Endothelial cell of hepatic sinusoid (primary cell): ENCODE results near the gene LIMA1.

Experiments
- in situ Hi-C: cut with HindIII; loops from 2 replicates; pipeline ENCODE4 v1.10.0; 2017; ENCODE audit warnings: low sequenced_read_pairs

The LIMA1 gene

GRCh38 chr12:50192236-50192635, 91.1 kb downstream of the LIMA1 start:
- in situ Hi-C loops, result no loop called here

- in situ Hi-C loops, result no loop called here
Observed at GRCh38 chr12:50190859-50191258, 92.5 kb downstream of the LIMA1 start.

GRCh38 chr12:50188875-50189575, 94.3 kb downstream of the LIMA1 start:
- in situ Hi-C loops, result no loop called here

DNA sequence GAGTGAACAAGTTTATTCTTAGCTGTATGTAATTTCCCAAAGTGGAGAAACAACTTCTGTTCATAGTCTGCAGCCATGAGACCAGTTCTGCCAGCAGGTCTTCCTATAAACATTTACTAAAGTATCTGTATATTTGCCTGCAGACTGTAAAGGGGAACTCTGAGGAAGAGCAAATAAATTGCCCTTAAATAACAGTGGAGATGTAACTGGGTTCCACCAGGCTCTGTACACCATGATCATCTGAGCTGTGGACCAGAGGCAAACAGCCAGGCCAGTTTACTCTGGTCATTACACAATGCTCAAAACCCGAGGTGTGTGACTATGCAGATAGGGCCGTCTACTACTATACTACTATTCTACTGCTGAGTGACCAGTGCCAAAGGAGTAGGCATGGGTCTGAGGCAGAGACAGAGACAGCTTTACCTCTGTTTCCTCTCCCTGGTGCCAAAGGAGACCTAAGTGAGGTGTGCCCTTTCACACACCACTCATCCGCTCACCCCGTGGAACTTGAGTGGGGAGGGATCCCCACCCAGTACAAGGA, 95.0 kb downstream of the LIMA1 start:
- in situ Hi-C loops, result no loop called here

DNA sequence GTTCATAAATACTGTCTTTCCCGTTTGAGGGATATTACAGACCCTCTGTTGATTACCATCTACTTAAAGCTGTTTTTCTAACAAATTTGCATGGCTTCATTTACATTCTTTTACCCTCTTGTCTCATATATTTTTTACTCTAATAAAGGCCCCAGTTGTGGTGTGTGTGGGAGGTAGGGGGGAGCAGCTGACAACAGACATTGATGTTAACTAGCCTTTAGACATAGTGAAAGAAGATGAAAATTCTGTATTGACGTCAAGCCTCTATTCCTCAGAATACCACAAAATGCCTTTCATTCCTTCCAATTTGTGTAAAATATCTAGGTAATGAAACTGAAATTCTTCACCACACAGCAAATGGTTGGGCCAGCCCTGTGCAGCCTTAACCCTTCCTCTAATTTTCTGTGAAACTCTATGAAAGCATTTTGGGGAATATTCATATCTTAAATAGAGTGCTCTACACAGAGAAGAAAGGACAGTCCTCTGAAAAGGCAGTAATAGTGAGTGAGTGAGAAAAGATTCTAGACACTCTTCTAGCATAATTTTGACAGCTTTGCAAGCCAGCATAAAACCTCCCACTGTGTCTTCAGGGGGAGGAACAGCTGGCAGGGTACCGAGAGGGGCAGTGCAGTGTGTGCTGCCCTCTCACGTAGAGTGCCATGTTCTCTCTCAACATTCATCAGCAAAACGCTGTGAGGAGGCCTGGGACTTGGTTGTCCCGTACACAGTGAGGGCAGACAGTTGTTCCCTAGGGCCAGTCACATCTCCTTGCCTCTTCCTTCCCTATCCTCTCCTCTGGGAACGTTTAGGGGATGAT, 96.0 kb downstream of the LIMA1 start:
- in situ Hi-C loops, result no loop called here

DNA sequence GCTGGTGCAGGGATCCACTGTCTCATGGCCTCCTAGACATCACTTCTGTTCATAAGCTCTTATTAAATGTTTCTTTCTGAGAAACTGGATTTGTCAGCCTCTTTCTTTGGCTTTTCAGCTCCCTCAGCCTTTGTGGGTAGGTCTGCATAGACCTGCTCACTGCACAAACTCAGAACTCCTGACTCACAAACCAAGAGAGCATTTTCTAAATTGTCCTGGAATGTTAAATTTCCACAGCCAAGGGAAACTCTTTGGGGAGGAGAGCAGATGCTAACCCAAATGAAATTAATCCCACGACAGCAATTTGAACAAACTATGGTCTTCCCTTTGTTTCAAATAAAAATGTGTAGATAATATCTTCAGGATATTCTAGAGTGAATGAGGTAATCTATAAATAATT, 96.6 kb downstream of the LIMA1 start:
- in situ Hi-C loops, result no loop called here

GRCh38 chr12:50185970-50186663, 97.2 kb downstream of the LIMA1 start:
- in situ Hi-C loops, result no loop called here

- in situ Hi-C loops, result no loop called here
Observed at GRCh38 chr12:50185301-50185895, 97.9 kb downstream of the LIMA1 start.

DNA sequence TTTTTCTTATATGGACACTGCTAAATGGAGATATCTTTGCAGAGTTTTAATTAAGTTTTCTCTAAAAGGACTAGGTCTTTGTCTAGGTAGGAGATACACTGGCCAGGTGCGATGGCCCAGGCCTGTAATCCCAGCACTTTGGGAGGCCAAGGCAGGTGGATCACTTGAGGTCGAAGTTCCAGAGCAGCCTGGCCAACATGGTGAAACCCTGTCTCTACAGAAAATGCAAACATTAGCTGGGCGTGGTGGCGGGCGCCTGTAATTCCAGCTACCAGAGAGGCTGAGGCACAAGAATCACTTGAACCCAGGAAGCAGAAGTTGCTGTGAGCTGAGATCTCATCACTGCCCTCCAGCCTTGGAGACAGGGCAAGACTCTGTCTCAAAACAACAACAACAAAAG, 99.1 kb downstream of the LIMA1 start:
- in situ Hi-C loops, result no loop called here

GRCh38 chr12:50182461-50182860, 100.9 kb downstream of the LIMA1 start:
- in situ Hi-C loops, result no loop called here

DNA sequence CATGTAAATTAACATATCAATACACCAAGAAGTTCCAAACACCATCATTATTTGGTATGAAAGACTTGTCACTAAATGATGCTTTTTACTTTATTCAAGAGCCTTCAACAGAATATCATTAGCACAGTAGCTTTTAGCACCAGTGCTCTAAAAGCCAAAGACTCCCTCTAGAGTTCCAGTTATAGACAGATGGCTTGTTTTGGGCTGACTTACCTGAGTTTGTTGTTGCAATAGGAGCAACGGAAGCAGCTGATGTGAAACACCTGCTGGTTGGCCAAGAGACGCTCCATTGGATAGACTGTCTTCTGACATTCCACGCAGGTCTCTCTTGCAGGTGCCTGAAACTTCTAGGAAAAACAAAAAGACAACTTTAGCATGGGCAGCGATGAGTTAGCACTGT, 101.6 kb downstream of the LIMA1 start:
- in situ Hi-C loops, result no loop called here

DNA sequence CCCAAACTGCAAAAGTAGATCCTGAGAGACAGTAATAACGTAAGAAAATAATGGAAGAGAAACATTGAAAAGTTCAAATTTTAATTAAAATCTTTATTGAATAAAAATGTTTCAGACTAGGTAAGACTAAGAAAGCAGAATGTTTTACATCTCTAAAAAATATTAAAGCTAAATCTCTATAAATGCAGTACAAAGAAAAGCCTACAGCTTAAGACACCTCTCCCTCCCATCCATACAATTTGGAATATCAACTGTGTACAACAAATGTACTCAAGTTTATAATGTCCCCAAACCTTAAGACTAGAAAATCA, 107.6 kb downstream of the LIMA1 start:
- in situ Hi-C loops, result loop anchor here (5.0 kb wide), 1 partner anchor 88 kb away; the partner anchor contains the start of gene SMARCD1

GRCh38 chr12:50174971-50175715, 108.2 kb downstream of the LIMA1 start:
- in situ Hi-C loops, result loop anchor here (5.0 kb wide), 1 partner anchor 88 kb away; the partner anchor contains the start of gene SMARCD1

DNA sequence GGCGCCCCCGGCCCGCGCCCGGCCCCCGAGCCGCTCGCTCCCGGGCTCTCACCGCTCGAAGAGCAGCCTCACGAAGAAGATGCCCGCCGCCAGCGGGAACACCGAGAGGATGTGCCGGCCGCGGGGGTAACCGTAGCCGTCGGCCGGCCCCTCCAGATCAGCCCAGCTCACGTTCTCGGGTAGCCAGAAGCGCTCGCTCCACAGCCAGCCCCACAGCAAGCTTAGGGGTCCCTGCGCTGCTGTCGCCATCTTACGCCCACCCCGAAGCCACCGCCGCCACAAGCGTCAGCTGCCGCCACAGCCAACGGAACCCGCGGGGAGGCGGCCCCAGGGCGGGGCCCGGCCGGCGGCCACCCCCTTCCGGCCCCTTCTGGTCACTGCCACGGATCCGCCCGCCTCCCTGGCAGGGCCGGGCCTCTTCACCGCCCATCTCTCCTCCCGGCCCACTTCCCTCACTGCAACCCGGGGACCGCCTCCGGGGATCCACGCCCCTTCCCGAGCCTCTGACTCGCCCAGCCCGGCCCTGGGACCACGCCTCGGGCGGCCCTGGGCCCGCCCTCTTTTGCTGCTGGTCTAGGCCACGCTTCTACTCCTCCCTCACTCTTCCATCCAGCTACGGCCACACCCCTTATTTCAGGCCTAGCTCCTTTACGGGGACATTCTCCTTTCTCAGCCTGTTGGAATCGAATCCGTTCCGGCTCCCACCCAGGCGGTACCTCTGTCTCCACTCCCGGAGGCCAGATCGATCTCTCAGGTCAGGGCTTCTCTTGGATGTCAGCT, 116.1 kb downstream of the LIMA1 start, which contains the start of gene CERS5:
Gene CERS5 (minus strand): TSS at position 321 of the 780 bp plus-strand sequence. CDS start 72 bp downstream, at position 249.
- in situ Hi-C loops, result no loop called here

DNA sequence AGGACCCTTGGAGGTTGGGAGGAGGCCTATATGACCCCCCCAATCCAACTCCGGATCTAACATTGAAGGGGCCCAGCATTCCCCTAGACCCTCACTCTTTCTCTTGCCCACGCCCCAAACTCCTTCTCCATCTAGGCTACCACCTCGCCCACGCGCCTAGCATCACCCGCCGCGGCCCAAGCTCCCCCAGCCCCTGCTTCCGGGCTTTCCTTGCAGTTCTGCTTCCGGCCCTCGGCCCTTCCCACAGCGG, 116.6 kb downstream of the LIMA1 start:
- in situ Hi-C loops, result no loop called here

GRCh38 chr12:50164963-50165362, 118.4 kb downstream of the LIMA1 start:
- in situ Hi-C loops, result no loop called here

GRCh38 chr12:50162230-50162629, 121.1 kb downstream of the LIMA1 start:
- in situ Hi-C loops, result no loop called here

- in situ Hi-C loops, result no loop called here
Observed at GRCh38 chr12:50160643-50161042, 122.7 kb downstream of the LIMA1 start.

GRCh38 chr12:50157259-50157658, 126.1 kb downstream of the LIMA1 start:
- in situ Hi-C loops, result no loop called here

DNA sequence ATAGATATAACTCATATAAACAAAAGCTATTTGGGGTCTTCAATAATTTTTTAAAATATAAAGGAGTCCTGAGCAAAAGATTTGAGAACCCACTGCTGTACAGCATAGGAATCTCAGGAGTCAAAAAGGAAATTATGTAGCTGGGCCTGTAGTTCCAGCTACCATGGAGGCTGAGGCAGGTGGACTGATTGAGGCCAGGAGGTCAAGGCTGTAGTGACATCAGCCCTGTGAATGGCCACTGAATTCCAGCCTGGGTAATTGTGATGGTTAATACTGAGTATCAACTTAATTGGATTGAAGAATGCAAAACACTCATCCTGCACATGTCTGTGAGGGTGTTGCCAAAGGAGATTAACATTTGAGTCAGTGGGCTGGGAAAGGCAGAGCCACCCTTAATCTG, 126.7 kb downstream of the LIMA1 start:
- in situ Hi-C loops, result no loop called here
